ENCODE measurements around the gene RPS23. TPM values are rescaled to one million over a fixed set of nuclear protein-coding genes. Genes with fewer than 3 reads are reported as not detected.

The RPS23 gene
- total RNA-seq, 1 donor from 2014 or later = 1,262 TPM

DNA sequence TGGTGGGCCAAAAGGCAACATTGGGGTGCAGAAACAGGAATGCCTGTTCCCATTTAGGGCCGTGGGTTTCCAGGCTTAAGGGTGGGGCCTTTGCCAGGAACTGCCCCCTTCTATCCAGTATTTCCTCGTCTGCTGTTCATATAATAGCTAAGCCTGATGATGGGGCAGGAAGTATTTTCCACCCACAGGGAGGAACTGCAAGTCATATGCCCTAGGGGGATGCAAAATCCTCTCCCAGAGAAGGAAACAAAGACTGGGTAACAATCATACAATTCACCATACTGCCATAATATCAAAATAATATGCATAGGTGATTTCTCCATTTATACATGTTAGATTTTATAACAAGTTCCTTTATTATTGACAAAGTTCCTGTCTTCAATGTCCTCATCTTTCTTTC, 20.5 kb upstream of the RPS23 start:
- DNase-seq (ENCODE audit: low spot score) = no peak
- H3K4me1 Mint-ChIP-seq (ENCODE audit: low read depth) = no peaks in the 10 kb centered on the region
- no peak overlapping the region for H3K27ac Mint-ChIP-seq (ENCODE audit: unreplicated experiment)
- TF ChIP-seq CTCF (IDR thresholded peaks at IDR 0.05) = no peak
- no peaks in the 10 kb centered on the region for H3K36me3 Mint-ChIP-seq (ENCODE audit: low read depth)
- H3K9me3 Mint-ChIP-seq (ENCODE audit: low read depth) = peaks cover 3% of the 10 kb centered on the region
- no peak overlapping the region for H3K4me3 Mint-ChIP-seq (ENCODE audit: unreplicated experiment)
- no peaks in the 10 kb centered on the region for H3K27me3 Mint-ChIP-seq (ENCODE audit: low read depth)

DNA sequence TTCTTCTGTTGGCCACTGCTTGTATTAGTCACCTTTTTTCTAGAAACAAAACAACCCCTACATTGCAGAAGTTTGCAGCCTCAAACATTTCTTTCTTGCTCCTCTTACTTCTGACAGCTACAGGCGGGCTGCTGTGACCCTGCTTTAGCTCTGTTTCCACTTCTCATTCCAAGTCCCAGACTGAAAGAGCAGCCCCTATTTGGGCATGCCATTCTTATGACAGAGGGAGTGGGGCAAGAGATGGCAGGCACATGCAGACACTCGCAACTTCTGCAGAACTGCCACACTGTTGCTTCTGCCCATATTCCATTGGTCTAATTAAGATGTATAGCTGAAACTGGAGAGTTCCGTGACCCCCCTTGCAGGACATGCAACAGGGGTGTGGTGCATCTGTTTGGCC, 19.6 kb upstream of the RPS23 start:
- H3K4me1 Mint-ChIP-seq (ENCODE audit: low read depth) = no peaks in the 10 kb centered on the region

GRCh38 chr5:82296929-82297328, 18.8 kb upstream of the RPS23 start:
- H3K27me3 Mint-ChIP-seq (ENCODE audit: low read depth) = no peaks in the 10 kb centered on the region
- no peak overlapping the region for H3K27ac Mint-ChIP-seq (ENCODE audit: unreplicated experiment)
- TF ChIP-seq CTCF (IDR thresholded peaks at IDR 0.05) = peak; percentile 13
- H3K9me3 Mint-ChIP-seq (ENCODE audit: low read depth) = peaks cover 3% of the 10 kb centered on the region
- no peak for DNase-seq (ENCODE audit: low spot score)
- H3K36me3 Mint-ChIP-seq (ENCODE audit: low read depth) = no peaks in the 10 kb centered on the region
- H3K4me1 Mint-ChIP-seq (ENCODE audit: low read depth) = no peaks in the 10 kb centered on the region
- H3K4me3 Mint-ChIP-seq (ENCODE audit: unreplicated experiment) = no peak overlapping the region

More for the DNA sequence above, 19.6 kb upstream of the RPS23 start:
- Mint-ChIP-seq H3K9me3 (ENCODE audit: low read depth) (peaks cover 3% of the 10 kb centered on the region), H3K27me3 (ENCODE audit: low read depth) (no peaks in the 10 kb centered on the region), H3K4me3 (ENCODE audit: unreplicated experiment) (no peak overlapping the region), H3K27ac (ENCODE audit: unreplicated experiment) (no peak overlapping the region), H3K36me3 (ENCODE audit: low read depth) (no peaks in the 10 kb centered on the region)
- TF ChIP-seq CTCF (IDR thresholded peaks at IDR 0.05) = no peak
- DNase-seq (ENCODE audit: low spot score) = no peak

- H3K27me3 Mint-ChIP-seq (ENCODE audit: low read depth) = no peaks in the 10 kb centered on the region
- no peaks in the 10 kb centered on the region for H3K36me3 Mint-ChIP-seq (ENCODE audit: low read depth)
- H3K4me1 Mint-ChIP-seq (ENCODE audit: low read depth) = no peaks in the 10 kb centered on the region
- TF ChIP-seq CTCF (IDR thresholded peaks at IDR 0.05) = no peak
- no peak overlapping the region for H3K27ac Mint-ChIP-seq (ENCODE audit: unreplicated experiment)
- H3K9me3 Mint-ChIP-seq (ENCODE audit: low read depth) = peaks cover 3% of the 10 kb centered on the region
- no peak for DNase-seq (ENCODE audit: low spot score)
- no peak overlapping the region for H3K4me3 Mint-ChIP-seq (ENCODE audit: unreplicated experiment)
These were observed 17.9 kb upstream of the RPS23 start for GRCh38 chr5:82295959-82296531.

DNA sequence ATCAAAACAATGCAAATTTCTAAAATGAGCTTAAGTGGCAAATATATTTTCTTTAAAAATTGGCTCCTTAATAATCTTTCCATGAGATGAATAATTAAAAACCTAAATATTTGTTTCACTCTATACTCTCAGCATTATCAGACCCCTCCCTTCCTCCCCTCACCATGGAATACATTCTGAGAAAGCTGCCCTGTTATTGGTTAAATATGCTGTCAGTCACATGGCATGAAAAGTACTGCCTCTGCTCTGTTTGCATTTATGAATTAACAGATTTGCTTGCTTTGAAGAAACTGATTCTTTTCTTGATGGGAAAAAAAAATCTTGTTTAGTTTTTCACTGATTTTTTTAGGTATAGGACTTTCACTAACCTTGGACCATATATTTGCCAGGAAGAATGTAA, 17.0 kb upstream of the RPS23 start:
- no peak for DNase-seq (ENCODE audit: low spot score)
- H3K36me3 Mint-ChIP-seq (ENCODE audit: low read depth) = no peaks in the 10 kb centered on the region

More for the DNA sequence above, 17.0 kb upstream of the RPS23 start:
- TF ChIP-seq CTCF (IDR thresholded peaks at IDR 0.05) = no peak
- H3K4me1 Mint-ChIP-seq (ENCODE audit: low read depth) = no peaks in the 10 kb centered on the region
- peaks cover 3% of the 10 kb centered on the region for H3K9me3 Mint-ChIP-seq (ENCODE audit: low read depth)
- no peak overlapping the region for H3K27ac Mint-ChIP-seq (ENCODE audit: unreplicated experiment)
- no peaks in the 10 kb centered on the region for H3K27me3 Mint-ChIP-seq (ENCODE audit: low read depth)
- H3K4me3 Mint-ChIP-seq (ENCODE audit: unreplicated experiment) = no peak overlapping the region
